CD14-positive monocyte (primary cell): ENCODE results near the gene CDCA3. TPM values are rescaled to one million over a fixed set of nuclear protein-coding genes. Genes with fewer than 3 reads are reported as not detected.
"Not testable (repeated sequence)": the region's sequence is repeated elsewhere in the genome, so short reads cannot be mapped to it uniquely, and the experiment has no call there.

Experiments
- DNase-seq, 3 donors: peaks; one replicate each; pipeline ENCODE4 v3.0.0-alpha.2; 2011 to 2022
- H2AFZ ChIP-seq: 2 replicates; pipeline ENCODE4 v1.6.0; 2012; ENCODE audit warnings: mild to moderate bottlenecking, low read depth, low read length, inconsistent platforms; ENCODE audit not compliant: insufficient read depth, poor library complexity, severe bottlenecking
- H3K27ac ChIP-seq, 2 donors: 1 replicate in 1 of 2; 2 replicates in 1 of 2; pipeline ENCODE4 v1.5.1; 2012 to 2013; ENCODE audit warnings: low read length in 2 of 2, control low read depth in 1 of 2, inconsistent platforms in 1 of 2, low read depth in 1 of 2, mild to moderate bottlenecking in 1 of 2
- H3K27me3 ChIP-seq, 2 donors: one replicate each; pipeline versions ENCODE4 v1.6.0 to v1.6.1; 2011 to 2013; ENCODE audit warnings: low read length in 2 of 2; ENCODE audit not compliant: control insufficient read depth in 2 of 2, insufficient read depth in 2 of 2
- H3K36me3 ChIP-seq, 2 donors: replicated peaks in 1 of 2; 1 replicate in 1 of 2; 2 replicates in 1 of 2; pipeline versions ENCODE4 v1.5.1 to v1.6.1; 2012 to 2013; ENCODE audit warnings: low read length in 2 of 2, control low read depth in 1 of 2, inconsistent platforms in 1 of 2, mild to moderate bottlenecking in 1 of 2; ENCODE audit not compliant: insufficient read depth in 2 of 2, control insufficient read depth in 1 of 2
- H3K4me1 ChIP-seq, 2 donors: 1 replicate in 1 of 2; 2 replicates in 1 of 2; pipeline versions ENCODE4 v1.5.1 to v1.6.1; 2012 to 2013; ENCODE audit warnings: low read length in 2 of 2, control low read depth in 1 of 2, inconsistent platforms in 1 of 2, mild to moderate bottlenecking in 1 of 2, moderate library complexity in 1 of 2; ENCODE audit not compliant: insufficient read depth in 2 of 2, control insufficient read depth in 1 of 2
- H3K4me2 ChIP-seq: replicated peaks from 2 replicates; pipeline ENCODE3; 2012; ENCODE audit warnings: low read length, moderate library complexity, mild to moderate bottlenecking; ENCODE audit not compliant: poor library complexity, severe bottlenecking; ENCODE audit errors: extremely low read depth
- H3K4me3 ChIP-seq, 3 experiments: fragments of 200-600 bp in 1 of 3; sonication (generic) in 1 of 3; replicated peaks in 1 of 3; 1 replicate in 2 of 3; 2 replicates in 1 of 3; pipeline ENCODE4 v1.5.1; 2011 to 2013; ENCODE audit warnings: low read length in 3 of 3, mild to moderate bottlenecking in 3 of 3, control low read depth in 2 of 3, low read depth in 2 of 3, inconsistent platforms in 1 of 3, moderate library complexity in 1 of 3
- H3K79me2 ChIP-seq: 2 replicates; pipeline ENCODE4 v1.6.0; 2012; ENCODE audit warnings: mild to moderate bottlenecking, control low read depth, inconsistent platforms, low read length, moderate library complexity; ENCODE audit not compliant: insufficient read depth
- H3K9ac ChIP-seq: 2 replicates; pipeline ENCODE4 v1.6.0; 2017; ENCODE audit warnings: low read length, mild to moderate bottlenecking; ENCODE audit not compliant: insufficient read depth, poor library complexity, severe bottlenecking
- H3K9me3 ChIP-seq, 2 donors: replicated peaks in 1 of 2; 1 replicate in 1 of 2; 2 replicates in 1 of 2; pipeline versions ENCODE4 v1.5.1 to v1.6.1; 2012 to 2013; ENCODE audit warnings: low read length in 2 of 2, control low read depth in 1 of 2; ENCODE audit not compliant: control insufficient read depth in 1 of 2, insufficient read depth in 1 of 2
- H4K20me1 ChIP-seq: 2 replicates; pipeline ENCODE4 v1.6.0; 2012; ENCODE audit warnings: mild to moderate bottlenecking, low read length, control low read depth, moderate library complexity; ENCODE audit not compliant: insufficient read depth
- H3K27ac Mint-ChIP-seq, 7 donors: one replicate each; pipeline ENCODE4 v1.8.0; 2020; ENCODE audit warnings: mild to moderate bottlenecking in 7 of 7, mixed read lengths in 7 of 7, moderate library complexity in 6 of 7, inconsistent platforms in 2 of 7
- H3K27me3 Mint-ChIP-seq, 3 donors: one replicate each; pipeline ENCODE4 v1.8.0; 2021 to 2022; ENCODE audit warnings: low read depth in 3 of 3, mild to moderate bottlenecking in 3 of 3, mixed read lengths in 3 of 3, moderate library complexity in 3 of 3, inconsistent platforms in 1 of 3
- H3K36me3 Mint-ChIP-seq, 2 donors: one replicate each; pipeline ENCODE4 v1.8.0; 2020; ENCODE audit warnings: mixed read lengths in 2 of 2, inconsistent platforms in 1 of 2, mild to moderate bottlenecking in 1 of 2
- H3K4me1 Mint-ChIP-seq: one replicate; pipeline ENCODE4 v1.8.0; 2020; ENCODE audit warnings: mild to moderate bottlenecking, mixed read lengths
- H3K4me3 Mint-ChIP-seq, 2 donors: one replicate each; pipeline ENCODE4 v1.8.0; 2020; ENCODE audit warnings: mild to moderate bottlenecking in 2 of 2, mixed read lengths in 2 of 2, moderate library complexity in 1 of 2
- H3K9me3 Mint-ChIP-seq, 7 donors: one replicate each; pipeline ENCODE4 v1.8.0; 2020 to 2022; ENCODE audit warnings: mixed read lengths in 7 of 7, mild to moderate bottlenecking in 6 of 7, moderate library complexity in 6 of 7, inconsistent platforms in 2 of 7
- CTCF ChIP-seq: fragments of 200-600 bp; IDR thresholded peaks from one replicate; pipeline ENCODE4 v1.8.0; 2022; ENCODE audit warnings: antibody characterized with exemption, mild to moderate bottlenecking
- WGBS: methylation state at CpG from one replicate; pipeline ENCODE4 v1.1.5; 2013; ENCODE audit warnings: missing lambda C conversion rate; ENCODE audit not compliant: insufficient coverage; 5-methylcytosine and 5-hydroxymethylcytosine counted together
- intact Hi-C, 2 donors: fragments of 100-400 bp; cut with micrococcal nuclease; formaldehyde crosslinking; loops; one replicate each; pipeline versions ENCODE4 v1.15.0 to v1.15.1; 2023
- polyA plus RNA-seq, 3 donors: library from polyadenylated mRNA; depleted of rRNA in 1 of 3; unstranded in 2 of 3; stranded (reverse) in 1 of 3; fragments of 300-500 nt in 2 of 3; fragments of >200 nt in 1 of 3; fragmentation: Illumina TruSeq in 2 of 3; gene quantifications; 1 replicate in 2 of 3; 2 replicates in 1 of 3; pipeline ENCODE4 v1.2.3, GENCODE V29; 2012 to 2021

CDCA3 gene
- polyA plus RNA-seq, 3 donors, result 0.57 to 0.61 (median 0.59) TPM

- H3K9ac ChIP-seq, result no peak overlapping the region
- H3K27ac Mint-ChIP-seq, result no peak overlapping the region
- H3K4me3 ChIP-seq, result no peak overlapping the region
- DNase-seq, result no peak
- no peak overlapping the region for H3K4me2 ChIP-seq
- peaks cover 0 to 1% (median 0%) of the 10 kb centered on the region in 3 donors for H3K27me3 Mint-ChIP-seq
- no peak overlapping the region for H3K4me3 Mint-ChIP-seq
- H3K27ac ChIP-seq, result no peak overlapping the region
- WGBS, result 98% methylated on average over 4 of the region's 5 CpGs
- no peaks in the 10 kb centered on the region for H4K20me1 ChIP-seq
- no peak for TF ChIP-seq CTCF
- peaks cover 27 to 31% of the 10 kb centered on the region in 2 donors for H3K4me1 ChIP-seq
- no peaks in the 10 kb centered on the region for H3K9me3 ChIP-seq
- peaks cover 28 to 31% of the 10 kb centered on the region in 2 donors for H3K36me3 Mint-ChIP-seq
- peaks cover 13 to 33% of the 10 kb centered on the region in 2 donors for H3K36me3 ChIP-seq
- no peaks in the 10 kb centered on the region for H3K27me3 ChIP-seq
- H3K9me3 Mint-ChIP-seq, result no peaks in the 10 kb centered on the region
- no peak overlapping the region for H2AFZ ChIP-seq
- intact Hi-C loops, result no loop called here
- peaks cover 24% of the 10 kb centered on the region for H3K4me1 Mint-ChIP-seq
- H3K79me2 ChIP-seq, result peaks cover 2% of the 10 kb centered on the region
Measured at GRCh38 chr12:6883252-6883651, 32.2 kb upstream of the CDCA3 start.

GRCh38 chr12:6879824-6880223 lies 28.7 kb upstream of the CDCA3 start:
- H3K4me3 ChIP-seq, DNase-seq, H3K4me3 Mint-ChIP-seq, intact Hi-C loops, H3K79me2 ChIP-seq, H2AFZ ChIP-seq, H3K4me1 ChIP-seq, H3K4me2 ChIP-seq, H3K9me3 Mint-ChIP-seq, H3K9ac ChIP-seq, H3K9me3 ChIP-seq, H4K20me1 ChIP-seq, H3K27me3 Mint-ChIP-seq, H3K27me3 ChIP-seq: not testable (repeated sequence)
- H3K36me3 Mint-ChIP-seq, result peaks cover 37 to 45% of the 10 kb centered on the region in 2 donors
- WGBS, result 32% methylated on average over 8 of the region's 11 CpGs
- peak overlapping the region in 1 of 2 donors; percentile 28 for H3K27ac ChIP-seq
- peaks cover 17 to 33% of the 10 kb centered on the region in 2 donors for H3K36me3 ChIP-seq
- H3K4me1 Mint-ChIP-seq, result peaks cover 12% of the 10 kb centered on the region
- peak overlapping the region in 4 of 7 donors; percentile 55 to 82 (median 70) for H3K27ac Mint-ChIP-seq

- Histone ChIP-seq H3K36me3 (peaks cover 20 to 28% of the 10 kb centered on the region in 2 donors), H3K27ac (peak overlapping the region; percentile 81 to 95), H3K79me2 (peaks cover 45% of the 10 kb centered on the region), H3K9ac (peak overlapping the region; percentile 81), H4K20me1 (peaks cover 41% of the 10 kb centered on the region), H3K4me2 (peak overlapping the region; percentile 96), H3K4me3 (peak overlapping the region; percentile 62 to 92 (median 87)), H2AFZ (peak overlapping the region; percentile 90), H3K4me1 (peaks cover 30 to 52% of the 10 kb centered on the region in 2 donors)
- peak overlapping the region; percentile 84 to 95 (median 94) for H3K27ac Mint-ChIP-seq
- H3K4me3 Mint-ChIP-seq, result peak overlapping the region; percentile 87 to 90
- H3K9me3 Mint-ChIP-seq, H3K27me3 ChIP-seq, H3K27me3 Mint-ChIP-seq, DNase-seq, H3K9me3 ChIP-seq: not testable (repeated sequence)
- 36% methylated on average over 7 of the region's 9 CpGs for WGBS
- intact Hi-C loops, result loop anchor here (5.0 kb wide), 3 partner anchors 33 to 88 kb away; partner anchors contain the start of genes C12orf57 (in 1 of the 2) and RNU7-1 (in 1 of the 2)
- peaks cover 35 to 43% of the 10 kb centered on the region in 2 donors for H3K36me3 Mint-ChIP-seq
- peaks cover 50% of the 10 kb centered on the region for H3K4me1 Mint-ChIP-seq
Measured at GRCh38 chr12:6874015-6874368, 22.9 kb upstream of the CDCA3 start.
